ENCODE measurements around the gene CADPS2.

GRCh38 chr7:122684504-122684903, 201.8 kb downstream of the CADPS2 start:
- TF ChIP-seq EP300 (IDR thresholded peaks at IDR 0.05), result no peak
- TF ChIP-seq, protein P1, sequence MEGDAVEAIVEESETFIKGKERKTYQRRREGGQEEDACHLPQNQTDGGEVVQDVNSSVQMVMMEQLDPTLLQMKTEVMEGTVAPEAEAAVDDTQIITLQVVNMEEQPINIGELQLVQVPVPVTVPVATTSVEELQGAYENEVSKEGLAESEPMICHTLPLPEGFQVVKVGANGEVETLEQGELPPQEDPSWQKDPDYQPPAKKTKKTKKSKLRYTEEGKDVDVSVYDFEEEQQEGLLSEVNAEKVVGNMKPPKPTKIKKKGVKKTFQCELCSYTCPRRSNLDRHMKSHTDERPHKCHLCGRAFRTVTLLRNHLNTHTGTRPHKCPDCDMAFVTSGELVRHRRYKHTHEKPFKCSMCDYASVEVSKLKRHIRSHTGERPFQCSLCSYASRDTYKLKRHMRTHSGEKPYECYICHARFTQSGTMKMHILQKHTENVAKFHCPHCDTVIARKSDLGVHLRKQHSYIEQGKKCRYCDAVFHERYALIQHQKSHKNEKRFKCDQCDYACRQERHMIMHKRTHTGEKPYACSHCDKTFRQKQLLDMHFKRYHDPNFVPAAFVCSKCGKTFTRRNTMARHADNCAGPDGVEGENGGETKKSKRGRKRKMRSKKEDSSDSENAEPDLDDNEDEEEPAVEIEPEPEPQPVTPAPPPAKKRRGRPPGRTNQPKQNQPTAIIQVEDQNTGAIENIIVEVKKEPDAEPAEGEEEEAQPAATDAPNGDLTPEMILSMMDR (IDR thresholded peaks at IDR 0.05), result no peak
- no peak for TF ChIP-seq POLR2AphosphoS5 (IDR thresholded peaks at IDR 0.05)
- no peak for TF ChIP-seq POLR2A (IDR thresholded peaks at IDR 0.05)
